Skeletal muscle satellite cell (primary cell): ENCODE results near the gene TLE3.

Source experiments
- H3K27me3 ChIP-seq: 2 replicates; pipeline ENCODE4 v1.7.0; 2013; ENCODE audit warnings: low read length; ENCODE audit not compliant: control insufficient read depth, insufficient read depth
- H3K36me3 ChIP-seq: 2 replicates; pipeline ENCODE4 v1.7.0; 2013; ENCODE audit warnings: mild to moderate bottlenecking, control low read depth, low read length; ENCODE audit not compliant: insufficient read depth
- H3K4me1 ChIP-seq: 2 replicates; pipeline ENCODE4 v1.7.0; 2013; ENCODE audit warnings: low read length; ENCODE audit not compliant: control insufficient read depth, insufficient read depth
- H3K4me2 ChIP-seq: 2 replicates; pipeline ENCODE4 v1.7.0; 2013; ENCODE audit warnings: mild to moderate bottlenecking, low read length
- H3K4me3 ChIP-seq: 2 replicates; pipeline ENCODE4 v1.7.0; 2013; ENCODE audit warnings: low read length
- H3K9ac ChIP-seq: 2 replicates; pipeline ENCODE4 v1.7.0; 2013; ENCODE audit warnings: mild to moderate bottlenecking, low read depth, low read length, moderate library complexity
- H3K9me3 ChIP-seq: replicated peaks from 2 replicates; pipeline ENCODE4 v1.7.0; 2013; ENCODE audit warnings: mild to moderate bottlenecking, control low read depth, low read length

The TLE3 gene

GRCh38 chr15:70109531-70109930, 11.8 kb upstream of the TLE3 start:
- Histone ChIP-seq H3K9me3 (no peaks in the 10 kb centered on the region), H3K27me3 (peaks cover 24% of the 10 kb centered on the region), H3K4me2 (no peak overlapping the region), H3K9ac (no peak overlapping the region), H3K4me3 (no peak overlapping the region), H3K36me3 (no peaks in the 10 kb centered on the region), H3K4me1 (peaks cover 6% of the 10 kb centered on the region)

- H3K4me3 ChIP-seq = no peak overlapping the region
- no peaks in the 10 kb centered on the region for H3K9me3 ChIP-seq
Measured at GRCh38 chr15:70103880-70104626, 6.3 kb upstream of the TLE3 start.

DNA sequence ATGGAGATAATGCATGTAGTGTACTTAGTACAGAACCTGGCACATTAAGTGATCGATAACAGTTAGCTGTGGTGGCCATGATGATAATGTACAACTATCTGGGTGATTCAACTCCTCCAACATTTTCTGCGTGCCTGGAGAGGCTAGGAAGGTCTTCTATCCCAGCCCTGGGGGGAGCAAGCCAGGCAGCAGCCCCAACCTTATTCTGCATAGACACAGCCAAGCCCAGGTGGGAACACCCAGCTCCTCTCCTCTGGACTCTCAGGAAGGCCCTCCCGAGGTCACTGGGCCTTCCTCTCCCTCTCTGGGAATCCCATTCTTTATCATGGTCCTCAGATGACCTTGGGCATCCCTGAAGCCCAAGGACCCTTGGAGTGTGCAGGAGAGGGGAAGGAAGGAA, 5.1 kb upstream of the TLE3 start:
- Histone ChIP-seq H3K4me3 (no peak overlapping the region), H3K4me2 (no peak overlapping the region), H3K4me1 (peaks cover 31% of the 10 kb centered on the region), H3K9me3 (no peaks in the 10 kb centered on the region), H3K9ac (no peak overlapping the region), H3K36me3 (no peaks in the 10 kb centered on the region), H3K27me3 (peaks cover 28% of the 10 kb centered on the region)

More at GRCh38 chr15:70103880-70104626, 6.3 kb upstream of the TLE3 start:
- Histone ChIP-seq H3K4me1 (peaks cover 22% of the 10 kb centered on the region), H3K27me3 (peaks cover 28% of the 10 kb centered on the region), H3K4me2 (no peak overlapping the region), H3K9ac (no peak overlapping the region), H3K36me3 (no peaks in the 10 kb centered on the region)

DNA sequence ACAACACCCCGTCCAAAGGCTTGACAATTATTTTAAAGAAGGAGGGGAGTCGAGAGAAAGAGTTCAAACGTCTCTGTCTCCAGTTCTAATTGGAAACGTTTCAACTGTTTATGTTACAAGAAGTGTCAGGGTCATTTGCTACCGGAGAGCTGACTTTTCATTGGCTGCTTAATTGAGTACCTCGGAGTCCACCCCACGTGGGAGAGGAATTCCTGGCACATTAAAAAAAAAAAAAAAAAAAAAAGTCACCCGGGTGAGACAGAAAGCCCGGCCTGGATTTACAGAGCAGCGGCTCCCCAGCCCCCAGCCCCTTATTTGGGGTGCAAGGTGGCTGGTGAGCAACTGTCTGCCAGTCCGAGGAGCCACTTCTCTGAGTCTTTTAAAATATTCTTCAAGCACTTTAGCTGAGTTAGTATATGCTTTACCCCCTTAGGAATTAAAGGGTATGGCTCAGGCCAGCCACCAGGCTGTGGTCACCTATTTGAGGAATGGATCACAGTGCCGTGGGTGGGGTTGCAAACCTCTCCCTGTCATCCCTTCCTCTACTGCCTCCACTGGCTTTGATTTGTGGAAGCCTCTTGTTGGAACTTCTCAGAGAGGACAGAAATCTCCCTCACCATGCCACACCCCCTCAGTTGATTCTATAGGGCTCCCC, 3.9 kb upstream of the TLE3 start:
- Histone ChIP-seq H3K36me3 (no peaks in the 10 kb centered on the region), H3K4me3 (no peak overlapping the region), H3K27me3 (peaks cover 15% of the 10 kb centered on the region), H3K9ac (no peak overlapping the region), H3K4me1 (peaks cover 31% of the 10 kb centered on the region), H3K9me3 (no peaks in the 10 kb centered on the region), H3K4me2 (peak overlapping the region; percentile 58)

DNA sequence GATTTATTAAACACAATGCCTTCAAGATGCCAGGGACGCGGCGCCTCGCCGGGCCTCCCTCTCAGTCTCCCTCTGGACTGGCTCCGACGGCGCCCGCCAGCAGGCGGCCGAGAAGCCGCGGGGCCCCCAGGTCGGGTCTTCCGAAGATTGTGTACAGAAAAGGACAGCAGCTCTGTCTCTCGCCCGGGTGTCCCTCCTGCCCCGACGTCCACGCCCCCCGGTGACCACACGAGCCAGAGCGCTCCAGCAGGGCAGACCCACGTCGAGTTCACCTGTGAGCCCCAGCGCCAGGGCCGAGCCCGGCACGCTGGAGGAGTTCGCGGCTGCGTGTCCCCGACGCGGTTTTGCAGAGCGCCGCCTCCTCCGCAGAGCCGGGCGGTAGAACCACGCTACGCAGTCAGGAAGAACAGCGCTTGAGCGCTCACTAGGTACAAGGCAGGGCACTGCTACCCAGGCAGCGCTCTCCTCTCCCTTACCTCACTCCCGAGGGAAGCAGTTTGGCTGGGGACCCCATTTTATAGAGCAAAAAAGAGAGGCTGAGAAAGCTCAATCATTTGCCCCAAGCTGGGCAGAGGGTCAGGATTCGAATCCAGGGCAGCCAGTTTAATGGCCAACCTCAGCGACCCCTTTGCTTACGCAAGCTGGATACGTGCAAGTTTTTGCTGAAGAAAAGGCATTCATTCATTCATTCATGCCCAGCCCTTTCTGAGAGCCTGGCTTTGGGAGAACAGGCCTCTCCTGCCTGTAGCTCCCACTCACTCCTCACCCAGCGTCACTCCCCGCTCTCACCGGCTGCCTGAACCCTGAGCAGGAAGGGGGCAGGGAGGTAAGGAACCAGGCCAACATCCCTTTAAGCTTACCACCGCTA, 3.0 kb upstream of the TLE3 start:
- peaks cover 12% of the 10 kb centered on the region for H3K27me3 ChIP-seq
- no peaks in the 10 kb centered on the region for H3K9me3 ChIP-seq
- peaks cover 31% of the 10 kb centered on the region for H3K4me1 ChIP-seq
- H3K4me3 ChIP-seq = peak overlapping the region; percentile 52
- peak overlapping the region; percentile 58 for H3K4me2 ChIP-seq
- H3K36me3 ChIP-seq = no peaks in the 10 kb centered on the region
- no peak overlapping the region for H3K9ac ChIP-seq

DNA sequence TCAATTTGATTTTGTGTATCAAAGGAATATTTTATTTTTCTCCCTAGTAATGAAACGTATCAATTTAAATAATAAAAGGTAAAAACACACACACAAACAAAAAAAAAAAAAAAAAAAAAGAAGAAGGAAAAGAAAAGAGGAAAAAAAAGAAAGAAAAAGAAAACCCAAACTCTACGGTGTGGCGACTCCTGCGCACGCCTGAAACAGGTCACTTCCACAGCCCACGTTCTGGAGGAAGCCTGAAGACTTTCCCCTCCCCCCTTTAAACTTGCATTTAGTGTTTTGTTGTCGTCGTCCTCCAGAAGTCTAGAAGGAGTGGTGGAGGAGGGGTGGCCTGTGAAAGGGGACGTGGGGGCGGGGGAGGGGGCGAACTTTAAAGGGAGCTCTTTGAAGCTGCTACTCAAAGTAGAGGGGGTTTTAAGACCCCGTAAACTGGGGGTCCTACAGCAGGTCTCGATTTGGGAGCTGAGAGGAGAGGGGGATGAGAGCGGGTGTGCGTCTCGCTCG, 2.3 kb upstream of the TLE3 start:
- Histone ChIP-seq H3K9ac (no peak overlapping the region), H3K9me3 (no peaks in the 10 kb centered on the region), H3K4me3 (peak overlapping the region; percentile 52), H3K36me3 (no peaks in the 10 kb centered on the region), H3K4me1 (peaks cover 35% of the 10 kb centered on the region), H3K4me2 (peak overlapping the region; percentile 58), H3K27me3 (peaks cover 12% of the 10 kb centered on the region)

DNA sequence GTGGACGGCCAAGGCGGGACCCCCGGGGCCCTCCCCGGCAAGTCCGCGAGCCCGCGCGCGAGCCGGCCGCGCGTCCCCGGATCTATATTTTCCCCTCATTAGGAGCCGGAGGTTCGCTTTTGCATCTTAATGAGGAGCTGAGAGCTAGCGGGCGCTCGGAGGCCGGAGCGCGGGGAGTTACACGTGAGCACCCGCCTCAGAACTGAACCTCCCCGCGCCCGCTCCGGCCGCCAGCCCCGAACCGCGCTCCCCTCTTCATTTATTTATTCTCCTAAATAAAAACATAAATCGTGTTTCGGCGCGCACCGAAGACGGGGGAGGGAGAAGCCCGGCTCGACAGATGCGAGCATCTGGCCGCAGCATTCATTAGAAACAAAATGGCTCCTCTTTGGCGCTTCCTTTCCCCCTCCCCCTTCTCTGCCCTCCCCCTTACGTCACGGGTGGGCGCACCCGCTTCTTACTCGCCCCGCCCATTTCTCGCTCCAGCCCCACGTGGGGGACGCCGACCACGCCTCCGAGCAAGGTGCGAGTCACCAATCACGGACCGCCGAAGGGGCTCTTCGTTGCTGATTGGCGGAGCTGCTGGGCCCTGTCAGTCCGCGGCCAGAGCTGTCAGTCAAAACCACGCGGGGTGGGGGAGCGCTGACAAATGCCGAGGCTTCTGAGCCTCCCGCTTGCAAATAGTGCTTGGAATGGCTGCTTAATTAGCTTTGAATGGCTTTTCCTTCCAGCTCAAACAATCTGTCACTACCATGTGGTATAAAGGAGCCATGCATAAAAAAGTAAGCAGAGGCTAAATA, 1.6 kb upstream of the TLE3 start:
- Histone ChIP-seq H3K4me1 (peaks cover 41% of the 10 kb centered on the region), H3K36me3 (no peaks in the 10 kb centered on the region), H3K9ac (peak overlapping the region; percentile 84), H3K4me3 (peak overlapping the region; percentile 73), H3K4me2 (peak overlapping the region; percentile 91), H3K27me3 (peaks cover 12% of the 10 kb centered on the region), H3K9me3 (no peaks in the 10 kb centered on the region)

GRCh38 chr15:70098461-70099166, 897 bp upstream of the TLE3 start:
- Histone ChIP-seq H3K4me2 (peak overlapping the region; percentile 91), H3K9me3 (no peaks in the 10 kb centered on the region), H3K4me1 (peaks cover 47% of the 10 kb centered on the region), H3K36me3 (peaks cover 2% of the 10 kb centered on the region), H3K9ac (peak overlapping the region; percentile 84), H3K27me3 (peaks cover 12% of the 10 kb centered on the region), H3K4me3 (peak overlapping the region; percentile 73)

- Histone ChIP-seq H3K27me3 (peaks cover 12% of the 10 kb centered on the region), H3K4me2 (peak overlapping the region; percentile 91), H3K9me3 (no peaks in the 10 kb centered on the region), H3K9ac (peak overlapping the region; percentile 84), H3K4me1 (peaks cover 52% of the 10 kb centered on the region), H3K36me3 (peaks cover 5% of the 10 kb centered on the region), H3K4me3 (peak overlapping the region; percentile 73)
Measured at GRCh38 chr15:70098153-70098460, 390 bp upstream of the TLE3 start.

DNA sequence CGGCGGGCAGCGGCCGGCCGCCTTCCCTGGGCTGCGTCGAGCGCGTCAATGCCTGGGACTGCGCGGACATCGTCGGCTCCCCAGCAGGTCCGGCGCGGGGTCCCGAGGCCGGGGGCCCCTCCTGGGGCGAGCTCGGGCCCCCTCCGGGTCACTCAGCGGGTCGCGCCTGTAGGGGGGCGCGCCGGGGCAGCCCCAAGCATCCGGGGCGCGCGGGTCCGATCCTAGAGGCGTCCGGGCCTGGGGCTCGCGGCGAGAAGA, 725 bp downstream of the TLE3 start:
- Histone ChIP-seq H3K9ac (peak overlapping the region; percentile 88), H3K27me3 (peaks cover 1% of the 10 kb centered on the region), H3K4me2 (peak overlapping the region; percentile 92), H3K36me3 (peaks cover 15% of the 10 kb centered on the region), H3K4me3 (peak overlapping the region; percentile 97), H3K9me3 (no peaks in the 10 kb centered on the region), H3K4me1 (peaks cover 64% of the 10 kb centered on the region)
